Activated naive CD4-positive, alpha-beta T cell treated with anti-CD3 and anti-CD28 coated beads, Interleukin-2, amount 50 U/mL, for 16 hours (primary cell): Measurements from ENCODE around the gene TACR1.
A peak's percentile ranks its signal among the peaks of the same experiment; 100 is the strongest.
"Not testable (repeated sequence)": the region's sequence is repeated elsewhere in the genome, so short reads cannot be mapped to it uniquely, and the experiment has no call there.

ENCODE experiments used
- DNase-seq: peaks from one replicate; pipeline ENCODE4 v3.0.0-alpha.2; 2020

Gene TACR1

GRCh38 chr2:75199428-75200011 lies at the start of gene TACR1:
TACR1 (minus strand) TSS chr2:75199520; CDS start chr2:75198934, 586 bp downstream.
- peak; percentile 40 for DNase-seq

- DNase-seq, result not testable (repeated sequence)
Measured at GRCh38 chr2:75248581-75248980, 49.3 kb upstream of the TACR1 start.

- DNase-seq, result no peak
Measured at GRCh38 chr2:75246441-75247167, 47.3 kb upstream of the TACR1 start.

- DNase-seq, result no peak
Measured at GRCh38 chr2:75243219-75243618, 43.9 kb upstream of the TACR1 start.

GRCh38 chr2:75241696-75242095 lies 42.4 kb upstream of the TACR1 start:
- no peak for DNase-seq

- no peak for DNase-seq
Measured at GRCh38 chr2:75238670-75239330, 39.5 kb upstream of the TACR1 start.

GRCh38 chr2:75237296-75237695 lies 38.0 kb upstream of the TACR1 start:
- no peak for DNase-seq

- no peak for DNase-seq
Measured at GRCh38 chr2:75233965-75234364, 34.6 kb upstream of the TACR1 start.

GRCh38 chr2:75226617-75227016 lies 27.3 kb upstream of the TACR1 start:
- no peak for DNase-seq

GRCh38 chr2:75226099-75226498 lies 26.8 kb upstream of the TACR1 start:
- no peak for DNase-seq

GRCh38 chr2:75224636-75225094 lies 25.3 kb upstream of the TACR1 start:
- DNase-seq, result no peak

- DNase-seq, result no peak
Measured at GRCh38 chr2:75222527-75222926, 23.2 kb upstream of the TACR1 start.

- no peak for DNase-seq
Measured at GRCh38 chr2:75221862-75222261, 22.5 kb upstream of the TACR1 start.

- not testable (repeated sequence) for DNase-seq
Measured at GRCh38 chr2:75219213-75219612, 19.9 kb upstream of the TACR1 start.

GRCh38 chr2:75211266-75211770 lies 12.0 kb upstream of the TACR1 start:
- no peak for DNase-seq

GRCh38 chr2:75210409-75210808 lies 11.1 kb upstream of the TACR1 start:
- DNase-seq, result no peak

- DNase-seq, result no peak
Measured at GRCh38 chr2:75208738-75209137, 9.4 kb upstream of the TACR1 start.

GRCh38 chr2:75204833-75205232 lies 5.5 kb upstream of the TACR1 start:
- no peak for DNase-seq

- no peak for DNase-seq
Measured at GRCh38 chr2:75202359-75202758, 3.0 kb upstream of the TACR1 start.

GRCh38 chr2:75200140-75201096 lies 1.1 kb upstream of the TACR1 start:
- DNase-seq, result no peak

GRCh38 chr2:75195076-75195691 lies 4.1 kb downstream of the TACR1 start:
- no peak for DNase-seq

GRCh38 chr2:75194184-75194868 lies 5.0 kb downstream of the TACR1 start:
- no peak for DNase-seq
